Right lobe of liver (tissue), 6 donors: ENCODE measurements around the gene P3H2. TPM values are rescaled to one million over a fixed set of nuclear protein-coding genes. Genes with fewer than 3 reads are reported as not detected.

Experiments
- ATAC-seq, 4 donors: fragments of 200-7000 bp; cut with Tn5 transposase; one replicate each; pipeline ENCODE4 v1.9.1; 2020; ENCODE audit warnings: mild to moderate bottlenecking in 4 of 4, moderate library complexity in 4 of 4
- DNase-seq, 3 donors: peaks; one replicate each; pipeline ENCODE4 v3.0.0-alpha.2; 2020
- H3K27ac ChIP-seq, 3 donors: fragments of 200-600 bp; one replicate each; pipeline ENCODE4 v1.8.0; 2022
- H3K27me3 ChIP-seq, 2 donors: fragments of 200-600 bp; one replicate each; pipeline ENCODE4 v1.8.0; 2022
- H3K36me3 ChIP-seq, 4 donors: fragments of 200-600 bp; sonication (generic) in 1 of 4; one replicate each; pipeline versions ENCODE4 v1.5.1 to v1.8.0; 2017 to 2022; ENCODE audit warnings: control low read depth in 1 of 4
- H3K4me1 ChIP-seq, 4 donors: fragments of 200-600 bp; sonication (generic) in 1 of 4; one replicate each; pipeline versions ENCODE4 v1.5.1 to v1.8.0; 2017 to 2022; ENCODE audit warnings: control low read depth in 1 of 4
- H3K4me3 ChIP-seq, 3 donors: fragments of 200-600 bp; one replicate each; pipeline ENCODE4 v1.8.0; 2022
- H3K9me3 ChIP-seq, 4 donors: fragments of 200-600 bp; sonication (generic) in 1 of 4; one replicate each; pipeline versions ENCODE4 v1.5.1 to v1.8.0; 2017 to 2022; ENCODE audit warnings: control low read depth in 1 of 4
- CTCF ChIP-seq, 4 donors: fragments of 200-600 bp in 3 of 4; fragments of 450-650 bp in 1 of 4; IDR thresholded peaks; one replicate each; pipeline versions ENCODE4 v1.5.1 to v1.8.0; 2016 to 2022; ENCODE audit warnings: antibody characterized with exemption in 4 of 4, mild to moderate bottlenecking in 2 of 4
- POLR2A ChIP-seq: fragments of 450-650 bp; IDR thresholded peaks from one replicate; pipeline ENCODE4 v1.6.1; 2017; ENCODE audit warnings: antibody characterized with exemption, mild to moderate bottlenecking
- WGBS: methylation state at CpG from one replicate; pipeline ENCODE4 v1.1.6; 2018; ENCODE audit warnings: low coverage, low lambda C conversion rate; ENCODE audit not compliant: insufficient coverage; ENCODE audit errors: missing lambda C conversion rate; 5-methylcytosine and 5-hydroxymethylcytosine counted together
- intact Hi-C, 2 donors: fragments of 100-400 bp; cut with DNase I; formaldehyde crosslinking; loops; one replicate each; pipeline versions ENCODE4 v1.11.2 to v1.14.1; 2022
- total RNA-seq, 6 experiments: library from RNA; depleted of rRNA in 2 of 6; stranded (reverse); fragments of >200 nt in 2 of 6; fragmentation: NEBNext Ultra II Directional in 3 of 6; extraction: Animal tissue kit (Norgen Biotek cat#: 25700) in 3 of 6; gene quantifications; one replicate each; pipeline versions ENCODE4 v1.1.0 to v1.2.4, GENCODE V29; 2016 to 2023
- donor health status: DM: no; HTN: yes; CAD: no.
- donor health status: DM: no; HTN: no; CAD: no.
- donor health status: DM: no; HTN: no; CAD: no.
- donor health status: DM: no; HTN: yes; CAD: no.
- donor health status: DM: no; HTN: yes; CAD: no.

The P3H2 gene
- total RNA-seq, 6 experiments from 2014 or later = 3.2 to 8.7 (median 6.5) TPM

GRCh38 chr3:189988854-189989253 is 131.8 kb downstream of the P3H2 start:
- Histone ChIP-seq H3K27me3 (peaks cover 0 to 2% of the 10 kb centered on the region in 2 donors), H3K4me1 (no peaks in the 10 kb centered on the region), H3K4me3 (no peak overlapping the region), H3K27ac (no peak overlapping the region), H3K36me3 (no peaks in the 10 kb centered on the region), H3K9me3 (no peaks in the 10 kb centered on the region)
- TF ChIP-seq CTCF (IDR thresholded peaks at IDR 0.05) (no peak), POLR2A (no peak)
- WGBS = 80% methylated on average over 11 of the region's 12 CpGs
- no peak for DNase-seq
- intact Hi-C loops = no loop called here
- no peak for ATAC-seq

- H3K27me3 ChIP-seq = peaks cover 0 to 2% of the 10 kb centered on the region in 2 donors
- H3K4me3 ChIP-seq = no peak overlapping the region
- H3K9me3 ChIP-seq = no peaks in the 10 kb centered on the region
- intact Hi-C loops = no loop called here
- no peak overlapping the region for H3K27ac ChIP-seq
- TF ChIP-seq POLR2A (no peak), CTCF (IDR thresholded peaks at IDR 0.05) (no peak)
- no peaks in the 10 kb centered on the region for H3K4me1 ChIP-seq
- WGBS = 45% methylated on average over 3 of the region's 3 CpGs
- no peak for ATAC-seq
- no peak for DNase-seq
- no peaks in the 10 kb centered on the region for H3K36me3 ChIP-seq
Measured at GRCh38 chr3:189988322-189988721, 132.4 kb downstream of the P3H2 start.

- H3K4me3 ChIP-seq = no peak overlapping the region
- 89% methylated on average over 6 of the region's 6 CpGs for WGBS
- peaks cover 0 to 2% of the 10 kb centered on the region in 2 donors for H3K27me3 ChIP-seq
- H3K27ac ChIP-seq = no peak overlapping the region
- DNase-seq = no peak
- no peak for ATAC-seq
- H3K4me1 ChIP-seq = peaks cover 0 to 16% (median 7%) of the 10 kb centered on the region in 4 donors
- TF ChIP-seq POLR2A (no peak), CTCF (IDR thresholded peaks at IDR 0.05) (no peak)
- no peaks in the 10 kb centered on the region for H3K36me3 ChIP-seq
- intact Hi-C loops = no loop called here
- H3K9me3 ChIP-seq = no peaks in the 10 kb centered on the region
Measured at GRCh38 chr3:189985948-189986347, 134.7 kb downstream of the P3H2 start.

DNA sequence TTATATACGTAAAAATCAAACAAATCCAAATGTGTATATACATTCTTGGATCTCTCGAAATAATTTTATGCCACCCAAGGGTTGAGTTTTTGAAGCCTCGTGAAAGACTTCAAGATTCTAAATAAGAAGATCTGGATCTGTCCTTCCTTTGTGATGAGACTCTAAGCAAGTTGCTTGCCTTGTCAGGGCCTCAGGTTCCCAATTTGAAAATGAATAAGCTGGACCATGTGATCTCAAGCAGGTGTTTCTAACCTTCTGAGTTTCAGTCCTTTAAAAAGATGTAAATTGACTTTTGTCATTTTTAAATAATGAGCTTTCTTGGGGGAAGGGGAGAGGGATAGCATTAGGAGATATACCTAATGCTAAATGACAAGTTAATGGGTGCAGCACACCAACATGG is 137.1 kb downstream of the P3H2 start:
- Histone ChIP-seq H3K27me3 (no peaks in the 10 kb centered on the region), H3K4me3 (no peak overlapping the region), H3K27ac (no peak overlapping the region), H3K4me1 (peaks cover 0 to 16% (median 8%) of the 10 kb centered on the region in 4 donors), H3K9me3 (no peaks in the 10 kb centered on the region), H3K36me3 (no peaks in the 10 kb centered on the region)
- no peak for ATAC-seq
- TF ChIP-seq CTCF (IDR thresholded peaks at IDR 0.05) (no peak), POLR2A (no peak)
- intact Hi-C loops = no loop called here
- no peak for DNase-seq
- 84% methylated on average over 3 of the region's 3 CpGs for WGBS
